Large intestine (tissue), 3 donors: ENCODE results near the gene TAF11L14. TPM values are rescaled to one million over a fixed set of nuclear protein-coding genes. Genes with fewer than 3 reads are reported as not detected.

Source experiments
- DNase-seq, 2 donors: peaks; one replicate each; pipeline versions ENCODE4 v3.0.0 to v3.0.0-alpha.2; 2013
- H3K27ac ChIP-seq: one replicate; pipeline ENCODE4 v1.5.1; 2013; ENCODE audit warnings: low read length
- H3K27me3 ChIP-seq: 2 replicates; pipeline ENCODE4 v1.6.1; 2013; ENCODE audit warnings: low read length; ENCODE audit not compliant: control insufficient read depth, insufficient read depth
- H3K36me3 ChIP-seq: 2 replicates; pipeline ENCODE4 v1.6.1; 2013; ENCODE audit warnings: low read length; ENCODE audit not compliant: control insufficient read depth, insufficient read depth
- H3K4me1 ChIP-seq: one replicate; pipeline ENCODE4 v1.6.1; 2013; ENCODE audit warnings: low read length; ENCODE audit not compliant: control insufficient read depth, insufficient read depth
- H3K4me3 ChIP-seq: one replicate; pipeline ENCODE4 v1.5.1; 2013; ENCODE audit warnings: low read length
- H3K9me3 ChIP-seq: one replicate; pipeline ENCODE4 v1.6.1; 2013; ENCODE audit warnings: mild to moderate bottlenecking, low read depth, low read length, moderate library complexity; ENCODE audit not compliant: control insufficient read depth
- WGBS: methylation state at CpG from one replicate; pipeline ENCODE4 v1.1.5; 2013; ENCODE audit warnings: low lambda C conversion rate; ENCODE audit not compliant: insufficient coverage; 5-methylcytosine and 5-hydroxymethylcytosine counted together
- polyA plus RNA-seq: library from polyadenylated mRNA; unstranded; fragments of 120-200 nt; gene quantifications from one replicate; pipeline ENCODE4 v1.2.1, GENCODE V29; 2013

TAF11L14 gene
- polyA plus RNA-seq, 1 donor: not detected

GRCh38 chr5:17678751-17679324, 44.6 kb downstream of the TAF11L14 start:
- H3K9me3 ChIP-seq: no peaks in the 10 kb centered on the region
- DNase-seq: no peak
- H3K36me3 ChIP-seq: no peaks in the 10 kb centered on the region
- no peaks in the 10 kb centered on the region for H3K27me3 ChIP-seq
- no peaks in the 10 kb centered on the region for H3K4me1 ChIP-seq
- no peak overlapping the region for H3K27ac ChIP-seq
- WGBS: no CpG with 5 or more reads among the region's 4 CpGs
- H3K4me3 ChIP-seq: no peak overlapping the region

- H3K4me1 ChIP-seq: no peaks in the 10 kb centered on the region
Observed at GRCh38 chr5:17679597-17680203, 45.4 kb downstream of the TAF11L14 start.

GRCh38 chr5:17680737-17681136, 46.5 kb downstream of the TAF11L14 start:
- Histone ChIP-seq H3K36me3 (no peaks in the 10 kb centered on the region), H3K27ac (no peak overlapping the region), H3K4me1 (no peaks in the 10 kb centered on the region), H3K27me3 (no peaks in the 10 kb centered on the region), H3K4me3 (no peak overlapping the region), H3K9me3 (no peaks in the 10 kb centered on the region)
- no peak for DNase-seq
- WGBS: no CpG with 5 or more reads among the region's 2 CpGs

More at GRCh38 chr5:17679597-17680203, 45.4 kb downstream of the TAF11L14 start:
- H3K27ac ChIP-seq: no peak overlapping the region
- H3K9me3 ChIP-seq: no peaks in the 10 kb centered on the region
- DNase-seq: no peak
- H3K4me3 ChIP-seq: no peak overlapping the region
- H3K36me3 ChIP-seq: no peaks in the 10 kb centered on the region
- WGBS: 40% methylated on average over 1 of the region's 8 CpGs
- H3K27me3 ChIP-seq: no peaks in the 10 kb centered on the region

Other genes with a start within 250 kb of the TAF11L14 start
- not detected for gene TAF11L2, start 136.2 kb upstream of the TAF11L14 start, polyA plus RNA-seq
- not detected for gene TAF11L3, start 116.1 kb upstream of the TAF11L14 start, polyA plus RNA-seq
- gene TAF11L4, start 112.7 kb upstream of the TAF11L14 start, polyA plus RNA-seq: not detected
- not detected for gene TAF11L5, start 109.2 kb upstream of the TAF11L14 start, polyA plus RNA-seq
- not detected for gene TAF11L6, start 105.8 kb upstream of the TAF11L14 start, polyA plus RNA-seq
- not detected for gene TAF11L7, start 48.7 kb upstream of the TAF11L14 start, polyA plus RNA-seq
- gene TAF11L8, start 43.5 kb upstream of the TAF11L14 start, polyA plus RNA-seq: not detected
- not detected for gene TAF11L9, start 40.1 kb upstream of the TAF11L14 start, polyA plus RNA-seq
- not detected for gene TAF11L10, start 36.6 kb upstream of the TAF11L14 start, polyA plus RNA-seq
- gene TAF11L11, start 30.3 kb upstream of the TAF11L14 start, polyA plus RNA-seq: not detected
- not detected for gene TAF11L12, start 24.1 kb upstream of the TAF11L14 start, polyA plus RNA-seq
- not detected for gene TAF11L13, start 2.4 kb upstream of the TAF11L14 start, polyA plus RNA-seq